Stimulated activated CD4-positive, alpha-beta T cell treated with anti-CD3 and anti-CD28 coated beads, Interleukin-4, amount 100 ng/mL, for 4 hours (primary cell): Measurements from ENCODE around the gene SH3GL1.

Experiments used
- DNase-seq, 2 experiments: peaks; one replicate each; pipeline ENCODE4 v3.0.0-alpha.2; 2020

SH3GL1 gene

GRCh38 chr19:4375164-4376027 lies 25.0 kb downstream of the SH3GL1 start:
- no peak for DNase-seq

- DNase-seq = no peak
Measured at GRCh38 chr19:4374498-4375163, 25.7 kb downstream of the SH3GL1 start.

GRCh38 chr19:4373601-4374497 lies 26.5 kb downstream of the SH3GL1 start:
- no peak for DNase-seq

- DNase-seq = no peak
Measured at GRCh38 chr19:4373013-4373367, 27.4 kb downstream of the SH3GL1 start.

- no peak for DNase-seq
Measured at GRCh38 chr19:4372165-4373012, 28.0 kb downstream of the SH3GL1 start.

- DNase-seq = no peak
Measured at GRCh38 chr19:4371247-4372164, 28.8 kb downstream of the SH3GL1 start.

- no peak for DNase-seq
Measured at GRCh38 chr19:4370418-4371041, 29.8 kb downstream of the SH3GL1 start.

- DNase-seq = peak; percentile 75 to 76
Measured at GRCh38 chr19:4369888-4370260, 30.5 kb downstream of the SH3GL1 start.

GRCh38 chr19:4369109-4369887 lies 31.0 kb downstream of the SH3GL1 start:
- peak; percentile 46 to 62 for DNase-seq

GRCh38 chr19:4368128-4368820 lies 32.1 kb downstream of the SH3GL1 start:
- DNase-seq = no peak

- DNase-seq = no peak
Measured at GRCh38 chr19:4367781-4368127, 32.6 kb downstream of the SH3GL1 start.

GRCh38 chr19:4367336-4367723 lies 33.0 kb downstream of the SH3GL1 start:
- no peak for DNase-seq

GRCh38 chr19:4366666-4367335 lies 33.5 kb downstream of the SH3GL1 start:
- DNase-seq = no peak

GRCh38 chr19:4365791-4366665 lies 34.3 kb downstream of the SH3GL1 start:
- no peak for DNase-seq

- no peak for DNase-seq
Measured at GRCh38 chr19:4365341-4365740, 35.0 kb downstream of the SH3GL1 start.

- DNase-seq = no peak
Measured at GRCh38 chr19:4363571-4364304, 36.6 kb downstream of the SH3GL1 start.
